Activated naive CD8-positive, alpha-beta T cell (primary cell): Measurements from ENCODE around the gene MEPCE.

ENCODE experiments used
- H3K27ac Mint-ChIP-seq: one replicate; pipeline ENCODE4 v1.8.0; 2021; ENCODE audit warnings: mixed read lengths
- H3K27me3 Mint-ChIP-seq: one replicate; pipeline ENCODE4 v1.8.0; 2021; ENCODE audit warnings: mixed read lengths
- H3K36me3 Mint-ChIP-seq: one replicate; pipeline ENCODE4 v1.8.0; 2021; ENCODE audit warnings: mixed read lengths
- H3K4me1 Mint-ChIP-seq: one replicate; pipeline ENCODE4 v1.8.0; 2021; ENCODE audit warnings: low read depth, mixed read lengths
- H3K4me3 Mint-ChIP-seq: one replicate; pipeline ENCODE4 v1.8.0; 2021; ENCODE audit warnings: mild to moderate bottlenecking, mixed read lengths
- H3K9me3 Mint-ChIP-seq: one replicate; pipeline ENCODE4 v1.8.0; 2021; ENCODE audit warnings: low read depth, mixed read lengths

MEPCE gene

GRCh38 chr7:100426516-100426915, 3.1 kb upstream of the MEPCE start:
- Mint-ChIP-seq H3K4me3 (no peak overlapping the region), H3K9me3 (no peaks in the 10 kb centered on the region), H3K27ac (no peak overlapping the region), H3K36me3 (no peaks in the 10 kb centered on the region), H3K4me1 (peaks cover 9% of the 10 kb centered on the region), H3K27me3 (no peaks in the 10 kb centered on the region)

DNA sequence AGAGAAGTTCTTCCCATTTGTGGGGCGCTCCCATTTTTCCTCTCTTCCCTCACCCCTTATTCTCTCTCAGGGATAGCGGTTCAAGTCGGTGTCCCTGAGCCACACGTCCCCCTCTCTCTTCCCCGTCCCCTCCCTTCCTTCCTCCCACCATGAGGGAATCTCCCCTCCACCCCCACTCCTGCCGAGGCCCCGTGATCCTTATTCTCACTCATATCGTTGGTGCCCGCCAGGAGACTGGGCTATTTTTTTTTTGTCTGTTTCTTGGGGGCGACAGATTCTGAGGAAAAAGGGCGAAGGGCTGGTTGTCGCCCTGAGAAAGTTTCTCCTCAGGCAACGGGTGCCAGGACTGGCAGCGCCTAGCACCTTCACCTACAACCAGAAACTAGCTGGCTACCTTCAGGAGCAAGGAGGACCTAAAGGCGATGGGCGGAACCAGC, 1.9 kb upstream of the MEPCE start:
- Mint-ChIP-seq H3K27me3 (no peaks in the 10 kb centered on the region), H3K36me3 (peaks cover 4% of the 10 kb centered on the region), H3K4me3 (peak overlapping the region; percentile 100), H3K9me3 (no peaks in the 10 kb centered on the region), H3K27ac (peak overlapping the region; percentile 100), H3K4me1 (peaks cover 21% of the 10 kb centered on the region)

- H3K27me3 Mint-ChIP-seq, result no peaks in the 10 kb centered on the region
- peak within 1 kb of the TSS; percentile 100 for H3K27ac Mint-ChIP-seq
- peak within 1 kb of the TSS; percentile 100 for H3K4me3 Mint-ChIP-seq
- H3K9me3 Mint-ChIP-seq, result no peaks in the 10 kb centered on the region
- H3K36me3 Mint-ChIP-seq, result peaks cover 4% of the 10 kb centered on the region
- peaks cover 27% of the 10 kb centered on the region for H3K4me1 Mint-ChIP-seq
Observed at GRCh38 chr7:100428199-100428966, 1.2 kb upstream of the MEPCE start, which contains the start of gene ZCWPW1. ZCWPW1 (minus strand) TSS chr7:100428703; CDS start chr7:100420649, 8,054 bp downstream.

DNA sequence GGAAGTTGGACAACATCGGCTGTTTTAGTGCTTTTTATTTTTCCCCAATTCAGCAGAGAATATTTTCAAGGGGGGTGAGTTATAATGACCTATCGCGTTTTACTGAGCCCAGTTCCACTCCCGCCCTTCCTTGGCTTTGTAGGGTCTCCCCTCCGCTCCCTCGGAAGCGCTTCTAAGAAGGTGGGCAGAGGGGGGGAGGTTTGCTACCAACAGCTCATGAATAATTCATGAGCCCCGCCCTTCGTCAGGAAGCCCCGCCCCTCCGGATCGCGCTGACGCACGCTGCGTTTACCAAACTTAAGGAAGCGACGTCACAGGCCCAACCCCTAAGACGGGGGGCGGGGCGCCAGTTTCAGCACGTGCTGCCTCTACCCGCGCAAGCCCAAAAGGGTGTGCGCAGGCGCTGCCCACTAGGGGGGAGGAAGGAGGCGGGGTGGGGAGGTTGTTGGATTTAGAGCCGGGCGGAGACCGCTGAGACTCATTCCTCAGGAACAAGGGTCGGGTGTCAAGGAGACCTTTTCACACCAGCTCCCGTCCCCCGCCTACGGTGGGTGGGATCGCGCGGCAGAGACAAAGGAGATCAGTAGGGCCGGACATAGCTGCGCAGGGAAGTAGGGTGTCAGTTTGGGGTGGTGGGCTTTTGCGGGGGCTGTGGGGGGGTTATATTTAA, 529 bp upstream of the MEPCE start:
- Mint-ChIP-seq H3K27me3 (no peaks in the 10 kb centered on the region), H3K9me3 (no peaks in the 10 kb centered on the region), H3K27ac (peak overlapping the region; percentile 100), H3K36me3 (peaks cover 8% of the 10 kb centered on the region), H3K4me1 (peaks cover 35% of the 10 kb centered on the region), H3K4me3 (peak overlapping the region; percentile 100)

GRCh38 chr7:100430493-100431285, 1.1 kb downstream of the MEPCE start:
- Mint-ChIP-seq H3K9me3 (no peaks in the 10 kb centered on the region), H3K27ac (peak overlapping the region; percentile 86), H3K27me3 (no peaks in the 10 kb centered on the region), H3K36me3 (peaks cover 8% of the 10 kb centered on the region), H3K4me3 (peak overlapping the region; percentile 93), H3K4me1 (peaks cover 46% of the 10 kb centered on the region)

DNA sequence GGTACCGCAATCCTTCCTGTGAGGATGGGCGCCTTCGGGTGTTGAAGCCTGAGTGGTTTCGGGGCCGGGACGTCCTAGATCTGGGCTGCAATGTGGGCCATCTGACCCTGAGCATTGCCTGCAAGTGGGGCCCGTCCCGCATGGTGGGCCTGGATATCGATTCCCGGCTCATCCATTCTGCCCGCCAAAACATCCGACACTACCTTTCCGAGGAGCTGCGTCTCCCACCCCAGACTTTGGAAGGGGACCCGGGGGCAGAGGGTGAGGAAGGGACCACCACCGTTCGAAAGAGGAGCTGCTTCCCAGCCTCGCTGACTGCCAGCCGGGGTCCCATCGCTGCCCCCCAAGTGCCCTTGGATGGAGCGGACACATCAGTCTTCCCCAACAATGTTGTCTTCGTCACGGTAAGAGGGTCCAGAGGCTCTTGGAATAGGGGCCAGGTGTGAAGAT, 1.7 kb downstream of the MEPCE start:
- Mint-ChIP-seq H3K4me3 (peak overlapping the region; percentile 93), H3K27ac (peak overlapping the region; percentile 92), H3K4me1 (peaks cover 46% of the 10 kb centered on the region), H3K27me3 (no peaks in the 10 kb centered on the region), H3K36me3 (peaks cover 8% of the 10 kb centered on the region), H3K9me3 (no peaks in the 10 kb centered on the region)

- Mint-ChIP-seq H3K36me3 (peaks cover 8% of the 10 kb centered on the region), H3K9me3 (no peaks in the 10 kb centered on the region), H3K4me3 (peak overlapping the region; percentile 93), H3K27ac (peak overlapping the region; percentile 92), H3K27me3 (no peaks in the 10 kb centered on the region), H3K4me1 (peaks cover 46% of the 10 kb centered on the region)
Observed at GRCh38 chr7:100432053-100432452, 2.4 kb downstream of the MEPCE start.

- H3K9me3 Mint-ChIP-seq, result no peaks in the 10 kb centered on the region
- H3K27me3 Mint-ChIP-seq, result no peaks in the 10 kb centered on the region
- H3K4me1 Mint-ChIP-seq, result peaks cover 46% of the 10 kb centered on the region
- peaks cover 8% of the 10 kb centered on the region for H3K36me3 Mint-ChIP-seq
- H3K4me3 Mint-ChIP-seq, result peak overlapping the region; percentile 93
- H3K27ac Mint-ChIP-seq, result peak overlapping the region; percentile 92
Observed at GRCh38 chr7:100432621-100433275, 3.1 kb downstream of the MEPCE start.

- Mint-ChIP-seq H3K27me3 (no peaks in the 10 kb centered on the region), H3K4me1 (peaks cover 43% of the 10 kb centered on the region), H3K36me3 (peaks cover 8% of the 10 kb centered on the region), H3K4me3 (peak overlapping the region; percentile 93), H3K9me3 (no peaks in the 10 kb centered on the region), H3K27ac (peak overlapping the region; percentile 92)
Observed at GRCh38 chr7:100433276-100433591, 3.6 kb downstream of the MEPCE start.

GRCh38 chr7:100433592-100434296, 4.1 kb downstream of the MEPCE start:
- H3K36me3 Mint-ChIP-seq, result peaks cover 8% of the 10 kb centered on the region
- H3K27me3 Mint-ChIP-seq, result no peaks in the 10 kb centered on the region
- H3K9me3 Mint-ChIP-seq, result no peaks in the 10 kb centered on the region
- H3K27ac Mint-ChIP-seq, result peak overlapping the region; percentile 92
- peak overlapping the region; percentile 93 for H3K4me3 Mint-ChIP-seq
- H3K4me1 Mint-ChIP-seq, result peaks cover 43% of the 10 kb centered on the region

DNA sequence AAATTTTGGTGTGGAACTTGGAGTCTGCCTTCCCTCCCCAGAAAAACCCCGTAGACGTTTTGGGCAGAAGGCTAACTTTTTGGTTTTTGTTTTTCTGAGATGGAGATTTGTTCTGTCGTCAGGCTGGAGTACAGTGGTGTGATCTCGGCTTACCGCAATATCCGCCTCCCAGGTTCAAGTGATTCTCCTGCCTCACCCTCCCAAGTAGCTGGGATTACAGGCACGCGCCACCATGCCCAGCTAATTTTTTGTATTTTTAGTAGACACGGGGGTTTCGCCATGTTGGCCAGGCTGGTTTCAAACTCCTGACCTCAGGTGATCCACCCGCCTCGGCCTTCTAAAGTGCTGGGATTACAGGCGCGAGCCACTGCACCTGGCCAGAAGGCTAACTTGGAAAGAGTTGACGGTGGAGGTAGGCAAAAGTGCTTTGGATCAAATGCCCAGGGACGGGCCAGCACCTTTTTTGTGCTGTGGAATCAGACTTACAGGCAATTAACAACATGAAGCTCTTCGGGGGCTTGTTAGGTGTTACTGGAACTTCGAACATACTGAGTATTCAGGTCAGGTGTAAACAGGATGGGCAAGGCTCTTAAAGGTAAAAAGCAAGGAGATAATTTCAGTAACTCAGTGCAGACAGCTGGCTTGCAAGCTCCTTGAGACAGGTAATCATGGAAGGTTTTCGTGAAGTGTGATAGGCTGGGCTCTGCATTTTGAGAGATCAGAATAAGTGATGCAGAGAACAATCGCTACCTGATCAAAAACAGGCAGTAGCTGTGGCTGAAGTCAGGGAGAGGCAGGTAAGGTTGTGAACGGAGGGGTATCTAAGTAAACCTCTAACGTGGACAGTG, 4.9 kb downstream of the MEPCE start:
- no peaks in the 10 kb centered on the region for H3K9me3 Mint-ChIP-seq
- peaks cover 41% of the 10 kb centered on the region for H3K4me1 Mint-ChIP-seq
- peak overlapping the region; percentile 92 for H3K27ac Mint-ChIP-seq
- peak overlapping the region; percentile 93 for H3K4me3 Mint-ChIP-seq
- peaks cover 8% of the 10 kb centered on the region for H3K36me3 Mint-ChIP-seq
- no peaks in the 10 kb centered on the region for H3K27me3 Mint-ChIP-seq

DNA sequence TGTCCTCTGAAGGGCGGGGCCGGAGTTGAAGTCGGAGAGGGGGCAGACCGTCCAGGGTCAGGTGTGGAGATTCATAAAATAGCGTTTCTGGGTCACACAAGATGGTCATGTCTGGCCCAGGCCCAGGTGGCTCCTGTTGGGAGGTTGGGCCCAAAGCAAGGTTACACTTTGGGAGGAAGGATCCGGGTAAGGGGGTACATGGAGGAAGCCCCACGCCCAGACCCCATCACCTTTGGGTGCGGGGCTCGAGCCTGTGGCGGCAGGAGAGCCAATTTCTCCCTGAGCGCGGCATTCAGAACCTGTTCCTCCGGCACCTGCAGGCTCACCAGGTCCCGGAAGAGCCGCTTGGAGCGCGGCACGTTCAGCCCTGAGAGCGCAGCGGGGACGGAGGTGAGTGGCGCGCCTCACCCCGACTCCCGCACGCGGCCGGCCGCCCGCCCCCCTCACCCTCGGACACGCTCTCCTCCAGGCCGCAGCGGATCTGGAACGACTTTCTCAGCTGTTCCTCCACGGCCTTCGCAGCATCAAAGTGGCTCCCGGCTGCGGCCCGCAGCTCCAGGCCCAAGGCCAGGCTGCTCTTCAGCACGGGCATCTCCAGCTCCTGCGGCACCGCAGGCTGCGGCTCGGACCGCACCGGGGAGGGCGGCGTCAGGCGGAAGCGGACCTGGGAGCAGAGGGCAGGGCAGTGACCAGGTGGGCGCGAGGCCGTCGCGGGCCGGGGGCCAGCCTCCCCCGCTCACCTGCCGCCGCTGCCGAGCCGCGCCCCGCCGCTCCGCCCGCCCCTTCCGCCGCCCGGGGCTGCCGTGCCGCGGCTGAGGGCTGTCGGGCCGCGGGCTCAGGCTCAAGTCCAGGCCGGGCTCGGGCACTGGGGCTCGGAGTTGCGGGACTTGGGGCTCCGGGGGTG, 6.0 kb downstream of the MEPCE start:
- H3K27ac Mint-ChIP-seq, result peak overlapping the region; percentile 92
- H3K27me3 Mint-ChIP-seq, result no peaks in the 10 kb centered on the region
- peak overlapping the region; percentile 93 for H3K4me3 Mint-ChIP-seq
- peaks cover 41% of the 10 kb centered on the region for H3K4me1 Mint-ChIP-seq
- no peaks in the 10 kb centered on the region for H3K9me3 Mint-ChIP-seq
- peaks cover 8% of the 10 kb centered on the region for H3K36me3 Mint-ChIP-seq
